ENCODE data around the gene ADPRS.

DNA sequence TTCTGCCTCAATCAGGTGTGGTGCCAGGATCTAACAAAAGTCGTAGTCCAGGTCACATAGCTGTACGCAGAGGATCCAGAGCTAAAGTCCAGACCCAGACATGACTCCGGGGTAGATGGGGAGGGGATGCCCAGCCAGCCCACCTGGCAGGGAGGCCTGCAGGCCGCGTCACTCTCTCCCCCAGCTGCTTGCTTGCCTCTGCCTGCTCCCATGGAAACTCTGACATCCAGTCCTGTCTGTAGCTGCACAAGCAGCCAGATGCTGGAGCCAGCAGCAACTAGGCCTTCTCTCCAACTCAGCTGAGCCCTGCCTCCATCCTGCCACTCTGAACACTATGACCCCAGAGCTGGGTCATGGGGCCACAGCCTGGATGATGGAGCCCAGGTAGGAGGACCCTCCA is 28.2 kb downstream of the ADPRS start:
- no peak for TF ChIP-seq POLR2A (IDR thresholded peaks at IDR 0.05)
- TF ChIP-seq CTCF (IDR thresholded peaks at IDR 0.05), result no peak
- TF ChIP-seq POLR2AphosphoS5 (IDR thresholded peaks at IDR 0.05), result no peak
